Fibroblast of villous mesenchyme (primary cell): ENCODE results near the gene IPMK. TPM values are rescaled to one million over a fixed set of nuclear protein-coding genes. Genes with fewer than 3 reads are reported as not detected.

ENCODE experiments used
- DNase-seq: peaks from one replicate; pipeline ENCODE4 v3.0.0-alpha.2; 2010; ENCODE audit warnings: low read depth
- H3K4me3 ChIP-seq: 2 replicates; pipeline ENCODE4 v1.5.1; 2011; ENCODE audit warnings: low read depth, mild to moderate bottlenecking, low read length
- CTCF ChIP-seq: IDR thresholded peaks from 2 replicates; pipeline ENCODE4 v1.5.1; 2012; ENCODE audit warnings: low read depth, mild to moderate bottlenecking, low read length; ENCODE audit not compliant: insufficient read depth
- total RNA-seq: library from RNA; depleted of rRNA; stranded (reverse); fragments of >200 nt; gene quantifications from 2 replicates; pipeline ENCODE4 v1.2.3, GENCODE V29; 2012

IPMK gene
- total RNA-seq, 1 donor: 7.8 TPM

- H3K4me3 ChIP-seq: no peak overlapping the region
- no peak for TF ChIP-seq CTCF
- DNase-seq: peak; percentile 32
Observed at GRCh38 chr10:58175990-58176900, 91.4 kb downstream of the IPMK start.

GRCh38 chr10:58174831-58175230, 92.9 kb downstream of the IPMK start:
- no peak for TF ChIP-seq CTCF
- DNase-seq: no peak
- no peak overlapping the region for H3K4me3 ChIP-seq

- no peak for TF ChIP-seq CTCF
- no peak for DNase-seq
- no peak overlapping the region for H3K4me3 ChIP-seq
Observed at GRCh38 chr10:58173391-58173790, 94.3 kb downstream of the IPMK start.

GRCh38 chr10:58171146-58171545, 96.5 kb downstream of the IPMK start:
- TF ChIP-seq CTCF: no peak
- no peak overlapping the region for H3K4me3 ChIP-seq
- DNase-seq: no peak

GRCh38 chr10:58164517-58164916, 103.2 kb downstream of the IPMK start:
- no peak for TF ChIP-seq CTCF
- DNase-seq: no peak

GRCh38 chr10:58158806-58159205, 108.9 kb downstream of the IPMK start:
- peak; percentile 28 for DNase-seq
- H3K4me3 ChIP-seq: no peak overlapping the region
- TF ChIP-seq CTCF: no peak

More at GRCh38 chr10:58164517-58164916, 103.2 kb downstream of the IPMK start:
- no peak overlapping the region for H3K4me3 ChIP-seq
